ENCODE data around the gene GSK3A.
"Not testable (repeated sequence)": the region's sequence is repeated elsewhere in the genome, so short reads cannot be mapped to it uniquely, and the experiment has no call there.

GRCh38 chr19:42257842-42258241 is 15.4 kb upstream of the GSK3A start:
- TF ChIP-seq CTCF (IDR thresholded peaks at IDR 0.05; ENCODE audit: insufficient read depth, low read depth, low read length); EZH2 (IDR thresholded peaks at IDR 0.05; ENCODE audit: insufficient read depth, low read length): not testable (repeated sequence)
